HCT116 (cell line): ENCODE results near the gene SUN5. TPM values are rescaled to one million over a fixed set of nuclear protein-coding genes. Genes with fewer than 3 reads are reported as not detected.

Experiments
- ATAC-seq: fragments of 200-7000 bp; cut with Tn5 transposase; 2 replicates; pipeline ENCODE4 v1.9.1; 2020; ENCODE audit warnings: mild to moderate bottlenecking, moderate library complexity
- BruUV-seq: library from RNA; stranded (reverse); fragments of 400-500 nt; replicated peaks from 2 replicates; lab custom pipeline; 2021; lab: Mats Ljungman, UMichigan
- CTCF ChIA-PET: fragments of 300-600 bp; sonication (Branson Sonifier 250); formaldehyde crosslinking; loops from one replicate; lab custom pipeline; 2021; ENCODE audit warnings: antibody characterized with exemption; lab: Charles Lee
- POLR2A ChIA-PET: fragments of 300-600, 350-600 bp; sonication (Branson Sonifier 250); formaldehyde crosslinking; loops from one replicate; lab custom pipeline; 2021; ENCODE audit warnings: antibody characterized with exemption; lab: Charles Lee
- RAD21 ChIA-PET, 2 experiments: fragments of 300-600 bp; sonication (Branson Sonifier 250); formaldehyde crosslinking; loops; one replicate each; lab custom pipeline; 2023; ENCODE audit warnings: low total read pairs in 2 of 2; ENCODE audit not compliant: uncharacterized antibody in 2 of 2, unreplicated experiment in 2 of 2, low non-redundant PET in 1 of 2; lab: Charles Lee
- DNase-seq: peaks from one replicate; pipeline ENCODE4 v3.0.0-alpha.2; 2010; ENCODE audit warnings: low read depth, low spot score
- H2AFZ ChIP-seq: fragments of 200-600 bp; shearing (Covaris generic), sonication (generic); 2 replicates; pipeline ENCODE4 v1.6.1; 2017; ENCODE audit warnings: low read depth, mixed run types, mixed read lengths, antibody characterized with exemption, low read length; ENCODE audit not compliant: poor library complexity, severe bottlenecking
- H3K27ac ChIP-seq: 2 replicates; pipeline ENCODE4 v1.5.1; 2012; ENCODE audit warnings: low read depth, low read length
- H3K27me3 ChIP-seq: fragments of 200-600 bp; sonication (generic); 2 replicates; pipeline ENCODE4 v1.6.1; 2016; ENCODE audit warnings: mixed run types, low read length, mixed read lengths; ENCODE audit not compliant: insufficient read depth
- H3K36me3 ChIP-seq, 2 experiments: fragments of 200-500 bp in 1 of 2; fragments of 200-600 bp in 1 of 2; sonication (Bioruptor generic) in 1 of 2; sonication (generic) in 1 of 2; 2 replicates each; pipeline versions ENCODE4 v1.5.1 to v1.6.1; 2014 to 2016; ENCODE audit warnings: low read length in 2 of 2, inconsistent platforms in 1 of 2, mixed read lengths in 1 of 2, mixed run types in 1 of 2; ENCODE audit not compliant: insufficient read depth in 2 of 2, control insufficient read depth in 1 of 2
- H3K4me1 ChIP-seq, 2 experiments: fragments of 200-600 bp in 1 of 2; sonication (generic) in 1 of 2; 2 replicates each; pipeline versions ENCODE4 v1.5.1 to v1.6.1; 2012 to 2017; ENCODE audit warnings: low read length in 2 of 2, inconsistent platforms in 1 of 2, mild to moderate bottlenecking in 1 of 2, mixed read lengths in 1 of 2, mixed run types in 1 of 2, moderate library complexity in 1 of 2; ENCODE audit not compliant: insufficient read depth in 2 of 2, control insufficient read depth in 1 of 2
- H3K4me2 ChIP-seq: fragments of 200-600 bp; sonication (generic); 2 replicates; pipeline ENCODE4 v1.6.1; 2017; ENCODE audit warnings: mixed run types, low read length, mixed read lengths
- H3K4me3 ChIP-seq, 2 experiments: fragments of 200-600 bp in 1 of 2; sonication (generic) in 1 of 2; replicated peaks in 1 of 2; 2 replicates each; pipeline ENCODE4 v1.5.1; 2011 to 2016; ENCODE audit warnings: low read length in 2 of 2, control low read depth in 1 of 2, low read depth in 1 of 2, mild to moderate bottlenecking in 1 of 2, mixed read lengths in 1 of 2, mixed run types in 1 of 2
- H3K79me2 ChIP-seq: fragments of 200-600 bp; sonication (generic); 2 replicates; pipeline ENCODE4 v1.6.1; 2017; ENCODE audit warnings: mild to moderate bottlenecking, mixed run types, low read length, moderate library complexity, mixed read lengths; ENCODE audit not compliant: insufficient read depth
- H3K9ac ChIP-seq: fragments of 200-600 bp; sonication (generic); 2 replicates; pipeline ENCODE4 v1.6.1; 2016; ENCODE audit warnings: low read length, mixed read lengths
- H3K9me2 ChIP-seq: fragments of 200-600 bp; sonication (generic), shearing (Covaris generic); 2 replicates; pipeline ENCODE4 v1.6.1; 2017; ENCODE audit warnings: mixed run types, mild to moderate bottlenecking, moderate library complexity; ENCODE audit not compliant: insufficient read depth
- H3K9me3 ChIP-seq, 2 experiments: fragments of 200-500 bp in 1 of 2; fragments of 200-600 bp in 1 of 2; sonication (Bioruptor generic) in 1 of 2; sonication (generic) in 1 of 2; 2 replicates each; pipeline ENCODE4 v1.6.1; 2014 to 2017; ENCODE audit warnings: low read length in 2 of 2, mixed read lengths in 2 of 2, inconsistent platforms in 1 of 2, low read depth in 1 of 2, mild to moderate bottlenecking in 1 of 2, mixed run types in 1 of 2, moderate library complexity in 1 of 2; ENCODE audit not compliant: control insufficient read depth in 1 of 2, insufficient read depth in 1 of 2
- H4K20me1 ChIP-seq: fragments of 200-600 bp; sonication (generic), shearing (Covaris generic); 2 replicates; pipeline ENCODE4 v1.6.1; 2017; ENCODE audit warnings: mixed run types, mild to moderate bottlenecking, moderate library complexity; ENCODE audit not compliant: insufficient read depth
- EGR1 ChIP-seq: IDR thresholded peaks from 2 replicates; pipeline ENCODE4 v1.6.1; 2012; ENCODE audit warnings: low read depth
- EZH2 ChIP-seq: fragments of 200-600 bp; sonication (generic); IDR thresholded peaks from 2 replicates; pipeline ENCODE4 v1.6.1; 2017; ENCODE audit warnings: antibody characterized with exemption, mixed run types
- FOSL1 ChIP-seq: IDR thresholded peaks from 2 replicates; pipeline ENCODE4 v1.6.1; 2012; ENCODE audit warnings: low read depth
- POLR2A ChIP-seq: IDR thresholded peaks from 2 replicates; pipeline ENCODE4 v1.7.0; 2011; ENCODE audit warnings: borderline replicate concordance; ENCODE audit not compliant: insufficient read depth, insufficient read length; ENCODE audit errors: extremely low read depth
- RAD21 ChIP-seq: IDR thresholded peaks from 2 replicates; pipeline ENCODE4 v1.6.1; 2012; ENCODE audit warnings: low read depth, mild to moderate bottlenecking
- SIN3A ChIP-seq: IDR thresholded peaks from 2 replicates; pipeline ENCODE4 v1.6.1; 2012; ENCODE audit warnings: low read depth
- SRF ChIP-seq: IDR thresholded peaks from 2 replicates; pipeline ENCODE4 v1.6.1; 2012; ENCODE audit warnings: low read depth
- YY1 ChIP-seq: IDR thresholded peaks from 2 replicates; pipeline ENCODE4 v1.6.1; 2011; ENCODE audit warnings: low read length, low read depth, moderate library complexity, mild to moderate bottlenecking; ENCODE audit not compliant: insufficient replicate concordance; ENCODE audit errors: extremely low read depth
- ZFX ChIP-seq: fragments of 450-650 bp; IDR thresholded peaks from 2 replicates; pipeline ENCODE4 v1.6.1; 2017
- intact Hi-C: fragments of 100-400 bp; cut with micrococcal nuclease; formaldehyde crosslinking; loops from 2 replicates; pipeline ENCODE4 v1.10.0; 2022
- total RNA-seq: library from RNA; stranded (reverse); gene quantifications from one replicate; pipeline ENCODE4 v1.2.1, GENCODE V29; 2021; ENCODE audit not compliant: unreplicated experiment
- TF ChIP-seq, protein P1 (sequence below): IDR thresholded peaks from 2 replicates; pipeline ENCODE4 v1.6.1; 2011; ENCODE audit warnings: mild to moderate bottlenecking, low read length, moderate library complexity; ENCODE audit not compliant: insufficient replicate concordance; ENCODE audit errors: extremely low read depth
- TF ChIP-seq, protein P2 (sequence below): IDR thresholded peaks from 2 replicates; pipeline ENCODE4 v1.6.1; 2012
- TF ChIP-seq, protein P3 (sequence below): IDR thresholded peaks from 2 replicates; pipeline ENCODE4 v1.6.1; 2012; ENCODE audit warnings: low read depth
- TF ChIP-seq, protein P4 (sequence below), 3 experiments: fragments of 200-600 bp in 1 of 3; sonication (generic) in 1 of 3; IDR thresholded peaks in 2 of 3; conservative IDR thresholded peaks in 1 of 3; 2 replicates each; pipeline ENCODE4 v1.5.1; 2012 to 2017; ENCODE audit warnings: low read depth in 2 of 3, low read length in 2 of 3, antibody characterized with exemption in 1 of 3, borderline replicate concordance in 1 of 3, control low read depth in 1 of 3, mild to moderate bottlenecking in 1 of 3, mixed read lengths in 1 of 3, mixed run types in 1 of 3, moderate library complexity in 1 of 3; ENCODE audit not compliant: insufficient read depth in 1 of 3

Gene SUN5
- total RNA-seq, 1 experiment from 2014 or later = not detected

DNA sequence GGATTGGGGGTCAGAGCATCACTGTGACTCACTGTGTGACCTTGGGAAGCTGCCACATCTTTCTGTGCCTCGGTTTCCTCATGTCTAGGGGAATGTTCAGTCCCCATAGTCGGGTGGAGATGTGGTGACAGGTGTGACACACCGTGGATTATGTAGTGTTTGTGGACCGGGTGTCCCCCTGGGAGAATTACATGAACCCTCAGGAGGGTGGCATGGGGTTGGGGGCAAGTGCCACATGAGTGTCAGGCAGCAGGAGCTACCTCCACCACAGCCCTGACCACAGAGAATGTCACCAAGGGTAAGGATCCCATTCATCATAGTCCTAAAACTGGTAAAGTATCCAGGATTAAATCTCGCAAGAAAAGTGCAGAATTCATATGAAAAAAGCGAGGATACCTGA lies 23.2 kb downstream of the SUN5 start:
- Histone ChIP-seq H3K79me2 (no peaks in the 10 kb centered on the region), H3K4me2 (no peak overlapping the region), H4K20me1 (no peaks in the 10 kb centered on the region), H3K4me3 (no peak overlapping the region), H3K9ac (no peak overlapping the region), H3K27me3 (no peaks in the 10 kb centered on the region), H3K9me2 (no peaks in the 10 kb centered on the region), H3K4me1 (no peaks in the 10 kb centered on the region), H3K9me3 (no peaks in the 10 kb centered on the region), H3K27ac (no peak overlapping the region), H3K36me3 (no peaks in the 10 kb centered on the region), H2AFZ (no peak overlapping the region)
- intact Hi-C loops = no loop called here
- DNase-seq = no peak
- POLR2A ChIA-PET = no interaction called here
- no peak for ATAC-seq
- CTCF ChIA-PET = no interaction called here
- TF ChIP-seq, protein P1, sequence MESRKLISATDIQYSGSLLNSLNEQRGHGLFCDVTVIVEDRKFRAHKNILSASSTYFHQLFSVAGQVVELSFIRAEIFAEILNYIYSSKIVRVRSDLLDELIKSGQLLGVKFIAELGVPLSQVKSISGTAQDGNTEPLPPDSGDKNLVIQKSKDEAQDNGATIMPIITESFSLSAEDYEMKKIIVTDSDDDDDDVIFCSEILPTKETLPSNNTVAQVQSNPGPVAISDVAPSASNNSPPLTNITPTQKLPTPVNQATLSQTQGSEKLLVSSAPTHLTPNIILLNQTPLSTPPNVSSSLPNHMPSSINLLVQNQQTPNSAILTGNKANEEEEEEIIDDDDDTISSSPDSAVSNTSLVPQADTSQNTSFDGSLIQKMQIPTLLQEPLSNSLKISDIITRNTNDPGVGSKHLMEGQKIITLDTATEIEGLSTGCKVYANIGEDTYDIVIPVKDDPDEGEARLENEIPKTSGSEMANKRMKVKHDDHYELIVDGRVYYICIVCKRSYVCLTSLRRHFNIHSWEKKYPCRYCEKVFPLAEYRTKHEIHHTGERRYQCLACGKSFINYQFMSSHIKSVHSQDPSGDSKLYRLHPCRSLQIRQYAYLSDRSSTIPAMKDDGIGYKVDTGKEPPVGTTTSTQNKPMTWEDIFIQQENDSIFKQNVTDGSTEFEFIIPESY = no peak
- TF ChIP-seq EZH2 (no peak), RAD21 (no peak), SRF (no peak), SIN3A (no peak), EGR1 (no peak), ZFX (no peak), POLR2A (no peak), YY1 (no peak), FOSL1 (no peak)
- TF ChIP-seq, protein P2, sequence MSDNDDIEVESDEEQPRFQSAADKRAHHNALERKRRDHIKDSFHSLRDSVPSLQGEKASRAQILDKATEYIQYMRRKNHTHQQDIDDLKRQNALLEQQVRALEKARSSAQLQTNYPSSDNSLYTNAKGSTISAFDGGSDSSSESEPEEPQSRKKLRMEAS = no peak
- TF ChIP-seq, protein P3, sequence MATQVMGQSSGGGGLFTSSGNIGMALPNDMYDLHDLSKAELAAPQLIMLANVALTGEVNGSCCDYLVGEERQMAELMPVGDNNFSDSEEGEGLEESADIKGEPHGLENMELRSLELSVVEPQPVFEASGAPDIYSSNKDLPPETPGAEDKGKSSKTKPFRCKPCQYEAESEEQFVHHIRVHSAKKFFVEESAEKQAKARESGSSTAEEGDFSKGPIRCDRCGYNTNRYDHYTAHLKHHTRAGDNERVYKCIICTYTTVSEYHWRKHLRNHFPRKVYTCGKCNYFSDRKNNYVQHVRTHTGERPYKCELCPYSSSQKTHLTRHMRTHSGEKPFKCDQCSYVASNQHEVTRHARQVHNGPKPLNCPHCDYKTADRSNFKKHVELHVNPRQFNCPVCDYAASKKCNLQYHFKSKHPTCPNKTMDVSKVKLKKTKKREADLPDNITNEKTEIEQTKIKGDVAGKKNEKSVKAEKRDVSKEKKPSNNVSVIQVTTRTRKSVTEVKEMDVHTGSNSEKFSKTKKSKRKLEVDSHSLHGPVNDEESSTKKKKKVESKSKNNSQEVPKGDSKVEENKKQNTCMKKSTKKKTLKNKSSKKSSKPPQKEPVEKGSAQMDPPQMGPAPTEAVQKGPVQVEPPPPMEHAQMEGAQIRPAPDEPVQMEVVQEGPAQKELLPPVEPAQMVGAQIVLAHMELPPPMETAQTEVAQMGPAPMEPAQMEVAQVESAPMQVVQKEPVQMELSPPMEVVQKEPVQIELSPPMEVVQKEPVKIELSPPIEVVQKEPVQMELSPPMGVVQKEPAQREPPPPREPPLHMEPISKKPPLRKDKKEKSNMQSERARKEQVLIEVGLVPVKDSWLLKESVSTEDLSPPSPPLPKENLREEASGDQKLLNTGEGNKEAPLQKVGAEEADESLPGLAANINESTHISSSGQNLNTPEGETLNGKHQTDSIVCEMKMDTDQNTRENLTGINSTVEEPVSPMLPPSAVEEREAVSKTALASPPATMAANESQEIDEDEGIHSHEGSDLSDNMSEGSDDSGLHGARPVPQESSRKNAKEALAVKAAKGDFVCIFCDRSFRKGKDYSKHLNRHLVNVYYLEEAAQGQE = no peak
- TF ChIP-seq, protein P4, sequence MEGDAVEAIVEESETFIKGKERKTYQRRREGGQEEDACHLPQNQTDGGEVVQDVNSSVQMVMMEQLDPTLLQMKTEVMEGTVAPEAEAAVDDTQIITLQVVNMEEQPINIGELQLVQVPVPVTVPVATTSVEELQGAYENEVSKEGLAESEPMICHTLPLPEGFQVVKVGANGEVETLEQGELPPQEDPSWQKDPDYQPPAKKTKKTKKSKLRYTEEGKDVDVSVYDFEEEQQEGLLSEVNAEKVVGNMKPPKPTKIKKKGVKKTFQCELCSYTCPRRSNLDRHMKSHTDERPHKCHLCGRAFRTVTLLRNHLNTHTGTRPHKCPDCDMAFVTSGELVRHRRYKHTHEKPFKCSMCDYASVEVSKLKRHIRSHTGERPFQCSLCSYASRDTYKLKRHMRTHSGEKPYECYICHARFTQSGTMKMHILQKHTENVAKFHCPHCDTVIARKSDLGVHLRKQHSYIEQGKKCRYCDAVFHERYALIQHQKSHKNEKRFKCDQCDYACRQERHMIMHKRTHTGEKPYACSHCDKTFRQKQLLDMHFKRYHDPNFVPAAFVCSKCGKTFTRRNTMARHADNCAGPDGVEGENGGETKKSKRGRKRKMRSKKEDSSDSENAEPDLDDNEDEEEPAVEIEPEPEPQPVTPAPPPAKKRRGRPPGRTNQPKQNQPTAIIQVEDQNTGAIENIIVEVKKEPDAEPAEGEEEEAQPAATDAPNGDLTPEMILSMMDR (IDR thresholded peaks at IDR 0.05 in 2 of 3, conservative IDR thresholded peaks at IDR 0.05 in 1 of 3; ENCODE audit: borderline replicate concordance in 1 of 3, insufficient read depth in 1 of 3, low read depth in 2 of 3, low read length in 2 of 3) = no peak
- BruUV-seq = no TSS peak
- RAD21 ChIA-PET = no interaction called here
